Measurements from ENCODE around the gene RHOV. TPM values are rescaled to one million over a fixed set of nuclear protein-coding genes. Genes with fewer than 3 reads are reported as not detected.

RHOV gene
- total RNA-seq, 4 donors from 2014 or later: 0.67 to 1.6 (median 0.88) TPM; not detected in 1

DNA sequence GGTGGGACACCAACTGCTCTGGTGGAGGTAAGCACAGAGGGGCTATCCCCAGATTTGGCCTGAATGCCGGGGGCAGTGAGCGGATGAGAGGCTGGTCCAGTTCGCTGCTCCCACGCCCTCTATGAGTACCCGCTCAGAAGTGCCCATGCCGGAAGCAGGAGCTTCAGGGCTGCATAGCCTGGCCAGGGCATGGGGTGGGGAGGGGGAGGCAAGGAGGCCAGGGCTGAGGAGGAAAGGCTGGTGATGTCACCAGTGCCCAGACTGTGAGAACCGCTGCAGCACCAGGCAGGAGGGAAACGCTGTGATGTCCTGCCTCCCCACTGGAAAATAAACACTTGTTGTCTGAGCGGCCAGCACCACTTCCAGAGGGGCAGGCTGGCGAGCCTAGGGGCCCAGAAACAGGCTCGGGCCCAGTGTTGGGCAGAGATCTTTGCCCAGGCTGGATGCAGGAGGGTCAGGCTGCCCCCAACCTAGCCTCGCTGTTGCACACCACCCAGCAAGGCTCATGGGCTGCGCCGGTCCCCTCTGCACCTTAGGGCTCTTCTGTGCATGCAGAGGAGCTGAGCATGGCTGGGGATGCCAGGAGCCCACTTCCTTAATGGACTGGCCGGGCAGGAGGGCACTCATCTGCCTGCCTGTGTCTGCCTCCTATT, 44.2 kb upstream of the RHOV start:
- H3K36me3 ChIP-seq: no peaks in the 10 kb centered on the region
- no peak for TF ChIP-seq POLR2A (IDR thresholded peaks at IDR 0.05)
- TF ChIP-seq, protein P1, sequence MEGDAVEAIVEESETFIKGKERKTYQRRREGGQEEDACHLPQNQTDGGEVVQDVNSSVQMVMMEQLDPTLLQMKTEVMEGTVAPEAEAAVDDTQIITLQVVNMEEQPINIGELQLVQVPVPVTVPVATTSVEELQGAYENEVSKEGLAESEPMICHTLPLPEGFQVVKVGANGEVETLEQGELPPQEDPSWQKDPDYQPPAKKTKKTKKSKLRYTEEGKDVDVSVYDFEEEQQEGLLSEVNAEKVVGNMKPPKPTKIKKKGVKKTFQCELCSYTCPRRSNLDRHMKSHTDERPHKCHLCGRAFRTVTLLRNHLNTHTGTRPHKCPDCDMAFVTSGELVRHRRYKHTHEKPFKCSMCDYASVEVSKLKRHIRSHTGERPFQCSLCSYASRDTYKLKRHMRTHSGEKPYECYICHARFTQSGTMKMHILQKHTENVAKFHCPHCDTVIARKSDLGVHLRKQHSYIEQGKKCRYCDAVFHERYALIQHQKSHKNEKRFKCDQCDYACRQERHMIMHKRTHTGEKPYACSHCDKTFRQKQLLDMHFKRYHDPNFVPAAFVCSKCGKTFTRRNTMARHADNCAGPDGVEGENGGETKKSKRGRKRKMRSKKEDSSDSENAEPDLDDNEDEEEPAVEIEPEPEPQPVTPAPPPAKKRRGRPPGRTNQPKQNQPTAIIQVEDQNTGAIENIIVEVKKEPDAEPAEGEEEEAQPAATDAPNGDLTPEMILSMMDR (IDR thresholded peaks at IDR 0.05): no peak
- no peak for DNase-seq
- H3K9me3 ChIP-seq: no peaks in the 10 kb centered on the region
- H3K4me3 ChIP-seq: no peak overlapping the region
- H3K4me1 ChIP-seq: peaks cover 0 to 16% (median 0%) of the 10 kb centered on the region in 4 donors
- H3K27me3 ChIP-seq: no peaks in the 10 kb centered on the region
- peak overlapping the region in 2 of 4 donors; percentile 26 to 49 for H3K27ac ChIP-seq

DNA sequence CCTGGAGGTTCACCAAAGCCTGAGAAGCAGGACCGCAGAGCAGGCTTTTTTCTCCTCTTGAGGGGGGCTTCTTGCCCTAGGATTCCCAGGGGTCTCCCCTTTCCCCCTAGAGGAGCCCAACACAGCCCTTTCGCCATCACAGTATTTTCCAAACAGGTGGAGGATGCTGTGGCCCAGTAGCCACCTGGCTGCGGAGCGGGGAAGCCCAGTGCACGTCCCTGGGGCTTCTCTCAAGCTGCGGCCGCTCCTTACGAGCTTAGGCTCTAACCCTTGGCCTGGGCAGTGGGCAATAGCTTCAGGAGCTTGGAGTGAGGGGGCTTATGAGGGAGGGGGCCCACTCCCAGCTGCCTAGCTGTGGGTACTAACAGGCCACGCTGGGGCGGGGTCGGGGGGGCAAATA, 43.6 kb upstream of the RHOV start:
- no peaks in the 10 kb centered on the region for H3K36me3 ChIP-seq
- H3K27me3 ChIP-seq: no peaks in the 10 kb centered on the region
- DNase-seq: no peak
- TF ChIP-seq, protein P1 (IDR thresholded peaks at IDR 0.05): no peak
- no peak for TF ChIP-seq POLR2A (IDR thresholded peaks at IDR 0.05)
- H3K4me3 ChIP-seq: no peak overlapping the region
- no peaks in the 10 kb centered on the region for H3K9me3 ChIP-seq
- peaks cover 0 to 9% (median 0%) of the 10 kb centered on the region in 4 donors for H3K4me1 ChIP-seq
- peak overlapping the region in 2 of 4 donors; percentile 26 to 49 for H3K27ac ChIP-seq

DNA sequence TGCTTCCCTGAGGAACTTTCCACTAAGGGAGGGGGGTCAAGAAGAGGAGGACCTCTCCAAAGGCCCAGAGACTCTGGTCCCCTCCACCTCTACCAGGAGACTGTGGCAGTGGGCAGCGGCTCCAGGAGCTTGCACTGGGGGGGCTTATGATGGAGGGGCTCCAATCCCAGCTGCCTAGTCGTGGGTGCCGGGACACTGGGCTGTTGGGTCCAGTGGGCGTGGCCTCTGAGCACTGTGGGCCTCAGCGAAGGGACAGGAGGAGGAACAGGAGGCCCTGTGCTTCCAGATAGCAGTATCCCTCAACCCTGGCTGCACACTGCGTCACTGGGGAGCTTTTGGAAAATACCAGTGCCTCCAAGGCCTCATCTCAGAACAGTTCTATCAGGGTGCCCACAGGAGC, 41.6 kb upstream of the RHOV start:
- Histone ChIP-seq H3K27ac (no peak overlapping the region), H3K27me3 (no peaks in the 10 kb centered on the region), H3K9me3 (no peaks in the 10 kb centered on the region), H3K4me3 (no peak overlapping the region), H3K4me1 (no peaks in the 10 kb centered on the region), H3K36me3 (no peaks in the 10 kb centered on the region)
- DNase-seq: no peak
- TF ChIP-seq POLR2A (IDR thresholded peaks at IDR 0.05): no peak
- TF ChIP-seq, protein P1 (IDR thresholded peaks at IDR 0.05): no peak

DNA sequence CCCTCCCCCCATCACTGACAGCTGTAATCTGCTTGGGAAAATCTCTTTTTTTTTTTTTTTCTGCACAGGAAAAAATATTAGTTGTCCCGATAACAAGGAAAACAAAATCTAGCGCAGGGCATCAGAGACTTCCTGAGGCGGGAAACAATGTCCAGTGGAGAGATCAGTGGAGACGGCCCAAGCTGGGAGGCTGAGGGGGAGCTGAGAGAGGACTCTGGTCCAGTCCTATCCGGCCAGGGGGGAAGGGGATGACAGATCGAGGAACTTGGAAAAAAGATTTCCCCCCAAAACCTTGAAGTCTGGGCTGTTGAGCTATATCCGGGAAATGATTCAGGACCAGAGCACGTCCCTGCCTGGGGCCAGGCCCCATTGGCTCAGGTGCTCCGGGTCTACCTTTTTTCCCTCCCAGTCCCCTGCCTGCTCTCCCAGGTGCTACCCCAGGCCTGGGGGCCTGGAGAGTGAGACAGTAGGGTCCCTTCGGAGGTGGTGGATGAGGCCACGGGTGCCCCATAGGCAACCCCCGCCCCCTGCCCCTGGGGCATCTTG, 41.2 kb upstream of the RHOV start:
- Histone ChIP-seq H3K27ac (no peak overlapping the region), H3K9me3 (no peaks in the 10 kb centered on the region), H3K36me3 (no peaks in the 10 kb centered on the region), H3K27me3 (no peaks in the 10 kb centered on the region), H3K4me1 (no peaks in the 10 kb centered on the region), H3K4me3 (no peak overlapping the region)
- TF ChIP-seq POLR2A (IDR thresholded peaks at IDR 0.05): no peak
- TF ChIP-seq, protein P1 (IDR thresholded peaks at IDR 0.05): no peak
- DNase-seq: no peak

DNA sequence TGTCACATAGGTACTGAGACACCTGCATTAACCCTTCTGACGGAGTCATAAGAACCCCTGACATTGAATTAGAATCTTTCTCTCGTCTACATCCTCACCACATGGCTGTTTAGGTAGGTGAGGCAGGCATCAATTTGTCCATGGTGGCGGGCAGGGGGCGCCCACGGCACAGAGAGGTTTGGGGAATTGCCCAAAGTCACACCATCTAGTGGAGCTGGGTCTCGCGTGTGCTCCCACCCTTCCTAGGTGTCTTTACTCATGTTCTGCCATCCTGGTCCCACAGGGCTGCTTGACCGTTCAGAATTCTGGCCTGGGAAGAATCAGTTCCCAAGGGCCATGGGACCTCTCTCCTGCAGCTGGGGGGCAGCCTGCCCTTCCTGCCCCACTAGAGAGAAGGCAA, 40.5 kb upstream of the RHOV start:
- H3K27me3 ChIP-seq: no peaks in the 10 kb centered on the region
- H3K4me1 ChIP-seq: peaks cover 0 to 7% (median 0%) of the 10 kb centered on the region in 4 donors
- no peak overlapping the region for H3K4me3 ChIP-seq
- TF ChIP-seq, protein P1 (IDR thresholded peaks at IDR 0.05): no peak
- TF ChIP-seq POLR2A (IDR thresholded peaks at IDR 0.05): no peak
- H3K36me3 ChIP-seq: no peaks in the 10 kb centered on the region
- no peaks in the 10 kb centered on the region for H3K9me3 ChIP-seq
- H3K27ac ChIP-seq: no peak overlapping the region
- DNase-seq: no peak
